ENCODE data around the gene CALHM6.

Gene CALHM6

GRCh38 chr6:116446399-116446798 is 14.8 kb upstream of the CALHM6 start:
- DNase-seq: no peak

- no peak for DNase-seq
These were observed 14.1 kb upstream of the CALHM6 start for GRCh38 chr6:116447052-116447451.

- DNase-seq: no peak
These were observed 13.6 kb upstream of the CALHM6 start for GRCh38 chr6:116447496-116448011.

- no peak for DNase-seq
These were observed 11.6 kb upstream of the CALHM6 start for GRCh38 chr6:116449565-116449964.

GRCh38 chr6:116450185-116450710 is 10.9 kb upstream of the CALHM6 start:
- DNase-seq: no peak

GRCh38 chr6:116450769-116451740 is 10.1 kb upstream of the CALHM6 start:
- no peak for DNase-seq

- DNase-seq: no peak
These were observed 9.3 kb upstream of the CALHM6 start for GRCh38 chr6:116451916-116452315.

- no peak for DNase-seq
These were observed 8.6 kb upstream of the CALHM6 start for GRCh38 chr6:116452531-116452930.

GRCh38 chr6:116456106-116456505 is 5.1 kb upstream of the CALHM6 start:
- no peak for DNase-seq

- no peak for DNase-seq
These were observed 4.2 kb upstream of the CALHM6 start for GRCh38 chr6:116456927-116457326.

GRCh38 chr6:116458264-116458663 is 2.9 kb upstream of the CALHM6 start:
- no peak for DNase-seq

- no peak for DNase-seq
These were observed 1.2 kb upstream of the CALHM6 start for GRCh38 chr6:116459927-116460326.

- peak; percentile 33 to 34 for DNase-seq
These were observed 1.0 kb downstream of the CALHM6 start for GRCh38 chr6:116461932-116462885.

- no peak for DNase-seq
These were observed 2.1 kb downstream of the CALHM6 start for GRCh38 chr6:116463301-116463700.

GRCh38 chr6:116465246-116465645 is 4.1 kb downstream of the CALHM6 start:
- no peak for DNase-seq

- DNase-seq: no peak
These were observed 5.9 kb downstream of the CALHM6 start for GRCh38 chr6:116467096-116467495.

- no peak for DNase-seq
These were observed 6.3 kb downstream of the CALHM6 start for GRCh38 chr6:116467514-116467913.

- DNase-seq: no peak
These were observed 7.1 kb downstream of the CALHM6 start for GRCh38 chr6:116468293-116468692.

- no peak for DNase-seq
These were observed 10.4 kb downstream of the CALHM6 start for GRCh38 chr6:116471531-116471930.

GRCh38 chr6:116472706-116473105 is 11.5 kb downstream of the CALHM6 start:
- no peak for DNase-seq

GRCh38 chr6:116475141-116475540 is 14.0 kb downstream of the CALHM6 start:
- DNase-seq: no peak

- no peak for DNase-seq
These were observed 15.0 kb downstream of the CALHM6 start for GRCh38 chr6:116476002-116476678.
